ENCODE results near the gene ASIC2. TPM values are rescaled to one million over a fixed set of nuclear protein-coding genes. Genes with fewer than 3 reads are reported as not detected.

ASIC2 gene
- total RNA-seq, 4 donors from 2014 or later, result 0.48 TPM; not detected in 3

DNA sequence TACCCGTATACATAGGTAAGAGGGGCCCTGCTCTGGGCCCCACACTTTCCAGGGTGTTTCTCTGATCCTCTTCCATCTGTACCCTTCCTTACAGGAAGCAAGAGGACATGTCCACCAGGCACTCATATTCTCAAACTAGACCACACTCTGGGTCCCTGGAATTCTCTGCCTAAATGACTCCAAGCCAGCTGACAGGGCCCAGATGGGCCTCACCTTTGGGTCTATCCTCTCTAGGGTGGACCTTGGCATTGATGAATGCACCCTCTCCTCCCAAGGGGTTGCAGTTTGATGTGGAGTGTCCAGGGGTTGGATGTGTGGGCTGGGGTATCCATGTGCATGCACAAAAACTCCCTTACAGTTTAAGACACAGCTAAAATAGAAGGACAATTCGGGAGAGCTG is 95.8 kb downstream of the ASIC2 start:
- DNase-seq (ENCODE audit: low spot score) (no peak), ATAC-seq (ENCODE audit: low FRiP score) (no peak)
- TF ChIP-seq CTCF (IDR thresholded peaks at IDR 0.05), result no peak

- DNase-seq (ENCODE audit: low spot score) (no peak), ATAC-seq (ENCODE audit: low FRiP score) (no peak)
- no peak for TF ChIP-seq CTCF (IDR thresholded peaks at IDR 0.05)
Observed at GRCh38 chr17:33196883-33197282, 96.2 kb downstream of the ASIC2 start.

DNA sequence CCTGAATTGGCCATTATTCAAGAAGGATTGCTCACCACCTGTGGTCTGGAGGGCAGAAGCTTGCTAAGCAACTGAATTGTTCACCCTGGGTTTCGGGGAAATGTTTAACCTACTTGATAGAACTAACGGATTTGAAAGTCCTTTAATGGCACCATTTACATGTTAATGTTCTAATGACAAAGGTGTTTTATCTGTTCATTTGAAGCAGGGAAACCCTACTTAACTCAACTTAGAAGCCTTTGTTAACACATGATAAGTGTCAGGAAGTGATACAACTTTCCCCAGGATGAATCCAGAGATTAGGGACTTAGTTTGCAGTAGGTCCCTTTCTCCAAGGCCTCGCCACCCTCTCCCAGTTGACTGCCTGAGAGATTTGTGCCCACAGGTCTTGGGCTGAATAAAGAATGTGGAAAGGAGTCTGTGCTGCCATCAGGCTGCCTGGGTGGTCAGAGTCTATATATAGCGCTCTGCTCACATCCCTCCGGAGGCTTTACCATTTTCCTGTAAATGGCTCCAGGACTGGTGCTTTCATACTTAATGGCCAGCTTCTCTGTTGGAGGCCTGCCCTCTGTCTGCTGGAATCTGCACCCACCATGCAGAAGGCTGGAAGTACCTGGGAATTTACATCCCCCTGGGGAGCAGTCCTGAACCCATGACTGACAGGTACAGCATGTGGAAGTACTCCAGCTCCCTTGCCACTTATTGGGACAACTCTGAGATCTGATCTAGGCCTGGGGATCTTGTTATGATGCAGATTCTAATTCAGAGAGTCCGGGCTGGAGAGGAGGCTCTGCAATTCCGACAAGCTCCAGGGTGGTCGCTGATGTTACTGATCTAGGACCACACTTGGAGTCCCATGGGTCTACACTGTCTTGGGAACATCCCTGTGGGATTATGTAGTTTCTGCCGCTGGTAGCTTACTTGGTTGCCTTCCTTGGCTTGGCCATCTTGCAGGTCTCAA is 99.9 kb downstream of the ASIC2 start:
- TF ChIP-seq CTCF (IDR thresholded peaks at IDR 0.05), result no peak
- ATAC-seq (ENCODE audit: low FRiP score) (no peak), DNase-seq (ENCODE audit: low spot score) (no peak)

- DNase-seq (ENCODE audit: low spot score), result no peak
- no peak for TF ChIP-seq CTCF (IDR thresholded peaks at IDR 0.05)
- ATAC-seq (ENCODE audit: low FRiP score), result no peak
Observed at GRCh38 chr17:33183487-33184026, 109.5 kb downstream of the ASIC2 start.

GRCh38 chr17:33179151-33179550 is 113.9 kb downstream of the ASIC2 start:
- ATAC-seq (ENCODE audit: low FRiP score), result no peak
- TF ChIP-seq CTCF (IDR thresholded peaks at IDR 0.05), result no peak

DNA sequence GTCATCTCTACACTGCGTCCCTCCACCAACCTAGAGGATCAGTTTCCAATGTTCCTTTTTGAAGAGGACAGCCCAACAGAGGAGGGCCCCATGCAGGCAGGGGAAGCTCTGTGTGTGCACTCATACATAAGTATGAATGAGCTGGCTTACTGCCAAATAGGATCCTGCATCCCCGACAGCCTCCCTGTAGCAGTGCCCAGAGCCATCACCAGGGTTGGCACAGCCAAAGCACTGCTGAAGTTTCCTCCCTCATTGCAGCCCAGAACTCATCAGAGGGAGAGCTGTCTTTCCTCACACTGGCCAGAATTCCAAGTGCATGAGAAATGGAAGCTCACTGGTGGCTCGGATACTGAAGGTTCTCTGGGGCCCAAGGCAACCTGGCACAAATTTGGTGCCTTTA is 114.4 kb downstream of the ASIC2 start:
- no peak for DNase-seq (ENCODE audit: low spot score)
- TF ChIP-seq CTCF (IDR thresholded peaks at IDR 0.05), result no peak
- ATAC-seq (ENCODE audit: low FRiP score), result no peak

More at GRCh38 chr17:33179151-33179550, 113.9 kb downstream of the ASIC2 start:
- no peak for DNase-seq (ENCODE audit: low spot score)

All from omental fat pad (tissue), 4 donors.